Erythroblast (primary cell): ENCODE data around the gene KLF7.

ENCODE experiments used
- DNase-seq, 2 experiments: peaks; one replicate each; lab custom pipeline; 2025; lab: John Stamatoyannopoulos, UW
- GATA1 ChIP-seq: IDR thresholded peaks from 2 replicates; pipeline ENCODE4 v1.6.1; 2011; ENCODE audit warnings: low read depth, mild to moderate bottlenecking, control low read depth, low read length, moderate library complexity
- POLR2A ChIP-seq: IDR thresholded peaks from 2 replicates; pipeline ENCODE4 v1.6.1; 2011; ENCODE audit warnings: mild to moderate bottlenecking, low read length

KLF7 gene

DNA sequence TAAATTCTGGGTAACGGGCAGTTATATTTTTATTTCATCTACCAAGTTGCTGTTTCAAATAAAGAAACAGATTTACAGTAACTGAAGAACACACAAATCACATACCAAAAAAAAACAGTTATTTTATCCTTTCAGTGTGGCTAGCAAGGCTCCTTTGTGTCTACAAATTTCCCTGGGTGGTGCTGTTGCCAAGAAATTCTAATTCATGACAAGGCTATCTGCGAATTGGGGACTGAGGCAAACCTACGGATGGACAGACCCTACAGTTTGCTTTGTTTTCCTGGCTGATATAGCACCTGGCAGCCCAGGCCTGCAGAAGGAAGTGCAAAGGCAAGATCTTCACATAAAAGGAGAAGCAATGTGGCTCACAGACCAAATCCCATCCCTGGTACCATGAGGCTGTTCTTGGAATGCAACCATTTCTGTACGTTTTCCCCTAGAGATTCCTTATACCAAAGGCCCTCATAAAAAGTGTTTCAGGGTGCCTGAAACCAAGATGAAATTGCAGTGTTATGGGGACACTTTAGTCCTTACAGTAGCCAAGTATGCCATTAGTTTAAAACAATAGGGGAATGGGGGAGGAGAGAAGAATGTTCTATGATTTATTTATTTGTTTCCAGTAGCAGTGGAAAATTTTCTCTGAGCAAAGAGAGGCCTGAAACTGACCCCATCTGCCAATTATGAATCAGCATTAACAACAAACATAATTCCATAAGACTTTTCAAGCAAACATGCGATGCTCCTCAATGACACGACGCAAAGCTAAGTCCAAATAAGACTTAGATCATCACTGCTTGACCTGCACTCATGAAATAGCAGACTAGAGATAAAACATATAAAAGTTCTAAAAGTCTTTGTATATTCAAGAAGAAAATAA is 4.3 kb downstream of the KLF7 start:
- no peak for DNase-seq
- TF ChIP-seq POLR2A: no peak
- TF ChIP-seq GATA1: no peak

DNA sequence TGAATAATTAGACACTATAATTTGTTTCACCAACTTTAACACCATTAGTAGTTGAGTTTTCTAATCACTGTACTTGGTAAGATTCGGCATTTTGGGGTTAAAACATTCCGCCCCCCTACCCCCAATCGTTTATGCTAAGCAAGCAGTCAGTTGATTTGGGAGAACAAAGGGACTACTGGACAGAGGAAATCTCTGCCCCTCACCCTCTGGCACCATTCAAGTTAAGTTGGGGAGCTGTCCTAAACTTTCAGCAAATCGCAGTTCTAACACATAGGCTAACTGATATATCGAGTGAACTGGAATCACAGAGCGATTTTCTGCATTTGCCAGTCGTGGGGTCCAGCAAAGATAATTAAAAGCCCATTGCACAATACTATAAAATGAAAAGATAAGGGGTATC is 5.6 kb downstream of the KLF7 start:
- TF ChIP-seq GATA1 (no peak), POLR2A (no peak)
- no peak for DNase-seq

DNA sequence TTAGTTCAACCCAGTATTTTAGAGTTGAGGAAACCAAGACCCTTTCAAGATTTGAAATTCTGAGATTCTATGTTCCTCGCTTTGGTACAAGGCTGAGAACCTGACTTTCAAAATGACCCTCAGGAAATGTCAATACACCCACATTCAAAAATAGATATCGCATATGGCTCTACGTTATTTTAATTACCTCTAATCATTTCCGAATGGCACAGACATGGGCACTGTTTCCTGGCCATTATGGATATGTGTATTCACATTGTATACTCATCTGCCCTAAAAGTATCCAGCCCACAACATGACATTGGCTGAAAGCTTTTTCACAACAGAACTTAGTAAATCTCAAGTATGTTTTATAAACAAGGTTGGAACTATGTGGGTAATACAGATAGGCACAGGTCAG is 6.7 kb downstream of the KLF7 start:
- no peak for TF ChIP-seq POLR2A
- no peak for TF ChIP-seq GATA1
- DNase-seq: no peak

DNA sequence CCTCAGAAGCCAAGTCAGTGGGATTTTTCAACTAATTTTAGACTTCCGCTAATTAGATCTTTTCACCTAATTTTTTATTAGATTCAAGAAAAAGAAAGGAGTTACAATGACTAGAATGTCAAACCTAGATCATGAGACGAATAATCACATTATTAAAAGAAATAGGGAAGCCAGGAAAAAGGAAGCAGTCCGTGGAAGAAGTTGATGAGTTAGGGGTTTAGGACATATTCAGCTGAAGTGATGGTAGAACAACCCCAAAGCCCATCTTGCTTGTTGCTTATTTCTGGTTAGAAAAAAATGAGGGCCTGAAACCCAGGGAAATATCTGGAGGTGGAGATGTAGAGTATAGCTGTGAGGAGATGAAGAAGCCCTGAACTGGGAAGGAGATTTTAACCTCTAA is 8.0 kb downstream of the KLF7 start:
- TF ChIP-seq POLR2A: no peak
- TF ChIP-seq GATA1: no peak
- DNase-seq: no peak

DNA sequence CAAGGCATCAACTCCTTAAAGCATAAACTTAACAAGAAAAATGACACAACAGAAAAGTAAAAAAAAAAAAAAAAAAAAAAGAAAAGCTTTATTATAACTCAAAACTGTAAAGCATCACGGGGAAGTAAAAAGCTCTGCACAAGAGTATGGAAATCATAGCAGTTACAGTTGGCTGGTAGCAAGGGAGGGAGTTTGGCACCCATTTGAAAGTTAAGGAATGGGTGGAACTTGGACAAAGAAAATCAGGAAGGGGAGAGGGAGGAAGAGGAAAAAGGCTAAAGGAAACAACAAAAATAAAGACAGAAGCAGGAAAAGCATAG is 8.6 kb downstream of the KLF7 start:
- DNase-seq: no peak
- no peak for TF ChIP-seq GATA1
- no peak for TF ChIP-seq POLR2A

DNA sequence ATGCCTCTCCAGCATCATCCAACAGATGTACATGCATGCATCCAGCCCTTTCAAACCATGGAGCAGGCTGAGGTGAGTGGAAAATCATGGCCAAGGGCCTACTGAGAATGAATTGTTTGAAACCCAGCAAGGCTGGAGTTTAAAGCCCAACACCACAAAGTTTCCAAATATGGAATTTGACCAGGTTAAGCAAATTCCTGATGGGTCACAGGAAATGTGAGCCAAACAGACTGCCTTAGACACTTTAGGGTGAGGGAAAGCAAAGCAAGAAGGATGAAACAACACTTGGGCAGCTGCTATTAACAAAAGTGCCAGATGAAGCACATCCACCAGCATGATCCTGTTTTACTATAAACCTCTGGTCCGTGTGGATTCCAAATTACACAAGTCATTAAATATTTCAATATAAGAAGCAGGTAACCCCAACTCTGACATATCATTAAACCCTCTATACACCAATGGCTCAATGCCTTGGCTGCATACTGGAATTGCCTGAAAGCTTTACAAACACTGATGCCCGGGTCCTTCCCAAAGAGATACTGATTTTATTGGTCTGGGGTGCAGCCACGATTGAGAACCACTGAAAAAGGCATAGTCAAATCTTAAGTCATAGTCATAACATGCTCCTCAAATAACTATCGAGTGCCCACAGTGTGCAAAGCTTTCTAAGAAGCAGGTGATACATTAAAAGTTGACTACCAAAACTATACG is 9.1 kb downstream of the KLF7 start:
- TF ChIP-seq GATA1 (no peak), POLR2A (no peak)
- DNase-seq: no peak

DNA sequence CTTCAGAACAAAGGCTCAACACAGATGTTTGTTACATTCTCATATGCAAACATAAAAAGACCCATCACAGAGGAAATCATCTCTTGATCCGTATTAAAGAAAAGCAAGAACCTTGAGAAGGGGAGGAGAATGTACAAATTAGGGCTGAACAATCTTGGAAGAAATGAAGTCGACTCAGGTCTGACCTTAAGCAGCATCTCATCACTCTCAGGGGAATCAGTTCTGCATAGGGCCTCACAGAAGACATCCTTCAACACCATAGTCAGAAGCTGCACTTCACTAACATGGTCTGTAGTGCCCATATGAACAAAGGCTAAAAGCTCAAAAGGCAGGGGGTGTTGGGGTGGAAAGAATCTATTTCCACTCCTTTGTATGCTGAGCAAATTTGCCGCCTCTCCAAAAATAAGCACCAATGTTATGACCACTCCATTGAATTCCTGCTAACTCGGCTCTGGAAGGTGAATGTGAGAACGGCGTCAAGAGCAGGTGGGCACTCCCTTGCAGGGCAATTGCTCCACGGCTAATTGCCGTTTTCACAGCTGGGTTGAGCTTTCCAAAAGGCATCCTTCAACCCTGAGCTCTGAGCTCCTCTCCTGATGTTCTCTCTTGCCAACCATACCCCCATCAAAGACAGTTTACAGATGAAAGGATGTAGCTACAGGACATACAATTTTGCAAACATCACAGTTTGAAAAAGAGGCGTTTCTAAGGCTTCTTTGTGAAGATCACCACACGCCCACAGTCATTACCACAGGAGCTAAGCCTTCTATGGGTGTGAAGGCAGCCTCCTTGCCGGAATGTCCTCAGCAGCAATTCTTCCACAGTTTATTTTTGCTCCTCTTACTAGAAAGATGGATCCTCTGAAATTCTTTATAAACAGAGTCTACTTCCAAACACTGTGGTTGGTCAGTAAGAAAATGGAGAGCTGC is 10.0 kb downstream of the KLF7 start:
- DNase-seq: no peak
- TF ChIP-seq GATA1 (no peak), POLR2A (no peak)

DNA sequence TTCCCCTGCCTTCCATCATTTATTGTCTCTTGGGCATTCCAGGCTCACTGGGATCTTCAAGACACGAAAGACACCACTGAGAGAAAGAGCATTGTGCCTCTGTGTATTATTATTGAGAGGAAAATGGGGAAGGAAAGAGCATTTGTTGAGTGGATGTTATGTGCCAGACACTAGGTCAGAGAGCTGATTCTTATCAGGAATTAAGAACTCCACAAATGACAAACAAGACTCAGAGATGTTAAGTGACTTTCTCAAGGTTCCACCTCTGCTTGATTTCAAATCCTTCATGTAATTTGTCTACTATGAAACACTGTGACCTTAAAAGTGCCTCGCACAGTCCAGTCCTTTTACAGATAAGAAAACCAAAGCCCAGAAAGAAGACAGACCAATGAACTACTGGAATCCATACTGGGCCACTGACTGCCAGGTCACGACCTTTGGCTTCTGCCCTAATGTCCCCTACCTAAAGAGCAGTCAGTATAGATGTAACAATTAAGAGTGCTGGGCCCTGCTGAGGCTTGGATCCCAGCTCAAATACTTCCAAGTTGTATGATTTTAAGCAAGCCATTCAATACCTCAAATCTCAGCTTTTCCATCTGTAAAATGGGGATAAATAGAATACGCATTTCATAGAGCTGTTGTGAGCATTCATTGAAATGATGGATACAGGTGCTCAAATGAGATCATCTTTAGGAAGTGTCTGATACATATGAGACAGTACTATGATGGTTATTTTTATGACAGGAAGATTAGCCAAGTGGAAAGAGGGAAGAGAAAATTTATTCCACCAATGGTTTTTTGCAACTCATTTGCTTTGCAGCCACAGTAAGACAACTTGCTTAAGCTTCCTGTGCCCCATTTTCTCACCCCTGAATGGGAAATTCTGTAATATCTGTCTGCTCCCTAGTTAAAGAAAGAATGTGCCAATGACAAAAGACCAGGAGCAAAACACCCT is 10.9 kb downstream of the KLF7 start:
- DNase-seq: no peak
- TF ChIP-seq GATA1: no peak
- TF ChIP-seq POLR2A: no peak

DNA sequence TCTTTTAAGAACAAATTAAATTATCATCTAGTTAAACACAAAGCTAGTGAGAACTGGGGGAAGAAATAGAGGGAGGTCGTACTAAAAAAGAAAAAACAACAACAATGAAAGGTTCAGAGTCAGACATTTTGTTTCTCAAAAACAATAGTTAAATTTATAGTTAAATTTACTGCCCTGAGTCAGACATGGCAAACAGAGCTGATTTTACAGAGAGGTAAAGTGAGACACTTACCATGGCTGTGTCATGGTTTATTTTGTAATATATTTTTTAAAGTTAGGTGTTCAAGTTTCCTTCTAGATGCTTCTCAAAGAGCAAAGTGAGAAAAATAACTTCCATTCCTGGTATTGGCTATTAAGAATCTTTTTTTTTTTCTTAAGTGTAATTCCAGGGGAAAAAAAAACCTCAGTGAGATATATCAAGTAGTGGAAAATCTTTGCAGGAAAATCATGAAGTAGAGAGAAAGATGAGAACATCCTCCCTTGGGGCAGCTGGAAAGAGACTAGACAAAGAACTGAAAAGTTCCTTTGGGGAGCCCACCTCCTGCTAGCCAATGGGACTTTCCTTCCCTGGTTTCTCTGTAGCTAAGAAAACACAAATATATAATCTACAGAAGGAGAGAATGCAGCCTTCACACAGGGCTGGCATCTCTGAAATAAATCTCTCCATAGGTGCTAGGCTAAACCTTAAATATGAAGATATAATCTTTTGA is 12.3 kb downstream of the KLF7 start:
- no peak for TF ChIP-seq POLR2A
- TF ChIP-seq GATA1: no peak
- DNase-seq: no peak

DNA sequence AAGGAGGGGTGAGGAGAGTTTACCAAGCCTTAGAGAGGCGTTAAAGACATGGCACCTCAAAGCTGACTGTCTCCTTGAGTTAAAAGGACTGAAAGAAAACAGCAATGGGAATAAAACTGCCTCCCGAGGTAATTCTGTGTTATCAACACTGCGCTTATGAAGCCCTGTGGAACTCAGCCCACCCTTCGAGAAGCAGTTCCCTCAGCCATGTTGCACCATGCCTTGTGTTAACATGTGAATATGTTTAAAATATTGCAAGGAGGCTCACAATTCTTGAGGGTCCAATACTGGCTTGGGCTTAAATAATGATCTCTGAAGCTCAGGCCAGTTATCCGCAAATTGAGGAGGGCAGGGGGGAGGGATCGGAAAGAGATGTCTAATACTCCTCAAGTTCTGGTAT is 14.7 kb downstream of the KLF7 start:
- TF ChIP-seq POLR2A (no peak), GATA1 (no peak)
- DNase-seq: no peak

DNA sequence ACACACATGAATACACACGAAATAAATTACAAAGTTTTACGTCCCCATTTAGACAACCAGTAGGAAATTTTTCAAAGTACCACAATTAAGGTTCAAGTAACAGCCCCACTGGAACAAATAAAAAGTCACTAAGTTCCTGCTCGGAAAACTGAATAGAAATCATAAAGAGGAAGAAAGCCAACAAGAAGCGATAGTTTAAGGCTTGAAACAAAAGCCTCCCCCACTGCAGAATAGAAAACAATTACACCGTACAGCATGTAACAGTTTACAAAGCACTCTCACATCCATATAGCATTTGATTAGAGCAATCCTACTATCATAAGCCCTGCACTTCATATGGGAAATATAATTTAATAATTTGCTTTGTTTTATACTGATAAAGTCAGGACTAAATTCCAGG is 15.5 kb downstream of the KLF7 start:
- no peak for DNase-seq
- TF ChIP-seq POLR2A (no peak), GATA1 (no peak)
